ENCODE results near the gene NR1H3. TPM values are rescaled to one million over a fixed set of nuclear protein-coding genes. Genes with fewer than 3 reads are reported as not detected.
A peak's percentile ranks its signal among the peaks of the same experiment; 100 is the strongest.

The NR1H3 gene
- total and polyA plus RNA-seq, 7 donors = 3.9 to 12.6 (median 6.2) TPM

GRCh38 chr11:47264521-47264920, 6.7 kb downstream of the NR1H3 start:
- no peak for DNase-seq
- no peak for TF ChIP-seq CTCF (IDR thresholded peaks at IDR 0.05)
- ATAC-seq = no peak
- Histone ChIP-seq H3K4me3 (no peak overlapping the region), H3K36me3 (ENCODE audit: insufficient read depth in 1 of 2, low read depth in 1 of 2) (peaks cover 0 to 14% of the 10 kb centered on the region in 2 donors), H3K4me1 (peaks cover 8% of the 10 kb centered on the region), H3K27me3 (ENCODE audit: insufficient read depth in 3 of 3, low read length in 2 of 3) (no peaks in the 10 kb centered on the region), H3K27ac (no peak overlapping the region), H3K9me3 (no peaks in the 10 kb centered on the region)
- intact Hi-C loops (cut with DNase I) = loop anchor here in 1 of 2 donors (10.0 kb wide), 1 partner anchor 370 kb away; no protein-coding TSS in a partner anchor
- WGBS, 3 donors = 81 to 88% (median 85%) methylated on average over 4 of the region's 4 CpGs

- DNase-seq = peak in 1 of 2 donors; percentile 26
- ATAC-seq = no peak
- H3K27ac ChIP-seq = peak overlapping the region; percentile 96
- H3K4me3 ChIP-seq = no peak overlapping the region
- H3K4me1 ChIP-seq = peaks cover 33% of the 10 kb centered on the region
- TF ChIP-seq CTCF (IDR thresholded peaks at IDR 0.05) = no peak
- 76 to 78% (median 77%) methylated on average over 6 of the region's 6 CpGs for WGBS, 3 donors
- H3K27me3 ChIP-seq (ENCODE audit: insufficient read depth in 3 of 3, low read length in 2 of 3) = no peaks in the 10 kb centered on the region
- H3K9me3 ChIP-seq = no peaks in the 10 kb centered on the region
- intact Hi-C loops (cut with DNase I) = loop anchor here in 1 of 2 donors (10.0 kb wide), 1 partner anchor 373 kb away; no protein-coding TSS in a partner anchor
- H3K36me3 ChIP-seq (ENCODE audit: insufficient read depth in 1 of 2, low read depth in 1 of 2) = peaks cover 0 to 5% of the 10 kb centered on the region in 2 donors
These were observed 10.1 kb downstream of the NR1H3 start for GRCh38 chr11:47267876-47268275.

- no peak for ATAC-seq
- Histone ChIP-seq H3K4me1 (peaks cover 39% of the 10 kb centered on the region), H3K4me3 (peak overlapping the region; percentile 88), H3K36me3 (ENCODE audit: insufficient read depth in 1 of 2, low read depth in 1 of 2) (peaks cover 0 to 5% of the 10 kb centered on the region in 2 donors), H3K27ac (peak overlapping the region; percentile 96), H3K9me3 (no peaks in the 10 kb centered on the region), H3K27me3 (ENCODE audit: insufficient read depth in 3 of 3, low read length in 2 of 3) (no peaks in the 10 kb centered on the region)
- TF ChIP-seq CTCF (IDR thresholded peaks at IDR 0.05) = no peak
- DNase-seq = no peak
- WGBS, 3 donors = 55 to 65% (median 63%) methylated on average over 13 of the region's 13 CpGs
- intact Hi-C loops (cut with DNase I) = loop anchor here in 1 of 2 donors (10.0 kb wide), 1 partner anchor 374 kb away; no protein-coding TSS in a partner anchor
These were observed 10.7 kb downstream of the NR1H3 start for GRCh38 chr11:47268448-47269001.

- H3K27ac ChIP-seq = peak overlapping the region; percentile 96
- ATAC-seq = peak; percentile 89 to 90 (median 90)
- peaks cover 0 to 10% of the 10 kb centered on the region in 2 donors for H3K36me3 ChIP-seq (ENCODE audit: insufficient read depth in 1 of 2, low read depth in 1 of 2)
- intact Hi-C loops (cut with DNase I) = loop anchor here in 1 of 2 donors (10.0 kb wide), 1 partner anchor 374 kb away; no protein-coding TSS in a partner anchor
- peak overlapping the region; percentile 88 for H3K4me3 ChIP-seq
- peak; percentile 93 to 96 for DNase-seq
- H3K4me1 ChIP-seq = peaks cover 46% of the 10 kb centered on the region
- TF ChIP-seq CTCF (IDR thresholded peaks at IDR 0.05) = no peak
- H3K9me3 ChIP-seq = no peaks in the 10 kb centered on the region
- WGBS, 3 donors = 3 to 5% (median 5%) methylated on average over 31 to 52 of the region's 52 CpGs
- H3K27me3 ChIP-seq (ENCODE audit: insufficient read depth in 3 of 3, low read length in 2 of 3) = no peaks in the 10 kb centered on the region
These were observed 11.4 kb downstream of the NR1H3 start for GRCh38 chr11:47269002-47269828.
